BJ (cell line): ENCODE measurements around the gene MAP3K14. TPM values are rescaled to one million over a fixed set of nuclear protein-coding genes. Genes with fewer than 3 reads are reported as not detected.

Source experiments
- CTCF ChIA-PET: fragments of 350-600 bp; formaldehyde crosslinking; extraction: SDS; loops from one replicate; lab custom pipeline; 2021; ENCODE audit warnings: antibody characterized with exemption, inconsistent platforms; lab: Yijun Ruan, JAX
- POLR2A ChIA-PET: fragments of 300-600 bp; sonication (Branson Sonifier 250); formaldehyde crosslinking; extraction: SDS; loops from one replicate; lab custom pipeline; 2021; ENCODE audit warnings: antibody characterized with exemption; lab: Charles Lee
- DNase-seq: peaks from one replicate; pipeline ENCODE4 v3.0.0-alpha.2; 2011; ENCODE audit warnings: low read depth
- H3K27me3 ChIP-seq: 2 replicates; pipeline ENCODE4 v1.6.0; 2011; ENCODE audit warnings: low read length; ENCODE audit not compliant: control insufficient read depth, insufficient read depth
- H3K36me3 ChIP-seq: 2 replicates; pipeline ENCODE4 v1.5.1; 2011; ENCODE audit warnings: low read length; ENCODE audit not compliant: control insufficient read depth, insufficient read depth
- H3K4me3 ChIP-seq: 2 replicates; pipeline ENCODE4 v1.5.1; 2011; ENCODE audit warnings: low read depth, mild to moderate bottlenecking, control low read depth, low read length
- CTCF ChIP-seq: IDR thresholded peaks from 2 replicates; pipeline ENCODE4 v1.5.1; 2011; ENCODE audit warnings: low read depth, mild to moderate bottlenecking, control low read depth, inconsistent platforms, low read length, moderate library complexity; ENCODE audit not compliant: insufficient read depth
- polyA plus RNA-seq: library from polyadenylated mRNA; depleted of rRNA; stranded (reverse); fragments of >200 nt; gene quantifications from 2 replicates; pipeline ENCODE4 v1.2.3, GENCODE V29; 2011

MAP3K14 gene
- polyA plus RNA-seq, 1 experiment = 6.5 TPM

- peaks cover 57% of the 10 kb centered on the region for H3K36me3 ChIP-seq
- ChIA-PET POLR2A (no interaction called here), CTCF (interaction anchor here (1.0 to 3.5 kb wide), 4 partner anchors 51 to 126 kb away, joined by 3 to 18 read pairs (median 8); no protein-coding TSS in a partner anchor)
- no peak for DNase-seq
- TF ChIP-seq CTCF = no peak
- H3K4me3 ChIP-seq = no peak overlapping the region
- H3K27me3 ChIP-seq = no peaks in the 10 kb centered on the region
Measured at GRCh38 chr17:45269912-45270311, 46.9 kb downstream of the MAP3K14 start.

GRCh38 chr17:45267436-45268055, 49.3 kb downstream of the MAP3K14 start:
- H3K4me3 ChIP-seq = no peak overlapping the region
- DNase-seq = no peak
- TF ChIP-seq CTCF = no peak
- ChIA-PET CTCF (interaction anchor here (0.6 to 4.9 kb wide), 9 partner anchors 10 to 132 kb away, joined by 3 to 35 read pairs (median 6); partner anchors contain the start of gene ACBD4), POLR2A (interaction anchor here (0.7 kb wide), 1 partner anchor 216 kb away, joined by 3 read pairs; no protein-coding TSS in a partner anchor)
- H3K27me3 ChIP-seq = no peaks in the 10 kb centered on the region
- H3K36me3 ChIP-seq = peaks cover 59% of the 10 kb centered on the region

- no peaks in the 10 kb centered on the region for H3K27me3 ChIP-seq
- no peak overlapping the region for H3K4me3 ChIP-seq
- ChIA-PET CTCF (interaction anchor here (1.0 to 4.9 kb wide), 12 partner anchors 10 to 131 kb away, joined by 3 to 35 read pairs (median 4); partner anchors contain the start of gene ACBD4), POLR2A (no interaction called here)
- TF ChIP-seq CTCF = no peak
- DNase-seq = no peak
- peaks cover 59% of the 10 kb centered on the region for H3K36me3 ChIP-seq
Measured at GRCh38 chr17:45266372-45266926, 50.4 kb downstream of the MAP3K14 start.

GRCh38 chr17:45265821-45266220, 51.0 kb downstream of the MAP3K14 start:
- ChIA-PET POLR2A (no interaction called here), CTCF (interaction anchor here (1.0 to 4.9 kb wide), 10 partner anchors 12 to 126 kb away, joined by 3 to 35 read pairs (median 4); no protein-coding TSS in a partner anchor)
- DNase-seq = no peak
- H3K27me3 ChIP-seq = no peaks in the 10 kb centered on the region
- H3K36me3 ChIP-seq = peaks cover 56% of the 10 kb centered on the region
- H3K4me3 ChIP-seq = no peak overlapping the region
- TF ChIP-seq CTCF = no peak

GRCh38 chr17:45264988-45265387, 51.8 kb downstream of the MAP3K14 start:
- Histone ChIP-seq H3K27me3 (no peaks in the 10 kb centered on the region), H3K4me3 (no peak overlapping the region), H3K36me3 (peaks cover 48% of the 10 kb centered on the region)
- ChIA-PET POLR2A (no interaction called here), CTCF (interaction anchor here (1.1 to 4.9 kb wide), 5 partner anchors 12 to 121 kb away, joined by 3 to 35 read pairs (median 11); no protein-coding TSS in a partner anchor)
- DNase-seq = no peak
- TF ChIP-seq CTCF = no peak
